ENCODE results near the gene DPP10.

DNA sequence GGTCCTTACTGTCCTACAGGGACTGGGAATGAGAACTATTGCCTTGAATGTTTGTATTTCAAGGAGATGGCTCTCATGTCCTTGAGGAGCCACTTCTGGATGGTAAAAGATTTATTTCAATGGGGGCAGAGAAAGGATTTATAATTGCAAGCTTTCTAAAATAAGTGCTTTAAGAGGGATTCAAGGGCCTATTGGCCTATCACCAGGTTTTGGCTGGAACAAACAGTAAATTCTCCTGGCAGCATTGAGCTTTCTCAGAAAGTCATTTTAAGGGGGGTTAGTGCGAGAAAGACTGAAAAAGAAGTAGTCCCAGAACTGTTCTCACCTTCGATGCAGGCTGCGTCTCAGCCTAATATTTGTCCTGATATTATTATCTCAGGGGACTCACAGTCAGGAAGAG is 29.8 kb downstream of the DPP10 start:
- TF ChIP-seq, protein P1, sequence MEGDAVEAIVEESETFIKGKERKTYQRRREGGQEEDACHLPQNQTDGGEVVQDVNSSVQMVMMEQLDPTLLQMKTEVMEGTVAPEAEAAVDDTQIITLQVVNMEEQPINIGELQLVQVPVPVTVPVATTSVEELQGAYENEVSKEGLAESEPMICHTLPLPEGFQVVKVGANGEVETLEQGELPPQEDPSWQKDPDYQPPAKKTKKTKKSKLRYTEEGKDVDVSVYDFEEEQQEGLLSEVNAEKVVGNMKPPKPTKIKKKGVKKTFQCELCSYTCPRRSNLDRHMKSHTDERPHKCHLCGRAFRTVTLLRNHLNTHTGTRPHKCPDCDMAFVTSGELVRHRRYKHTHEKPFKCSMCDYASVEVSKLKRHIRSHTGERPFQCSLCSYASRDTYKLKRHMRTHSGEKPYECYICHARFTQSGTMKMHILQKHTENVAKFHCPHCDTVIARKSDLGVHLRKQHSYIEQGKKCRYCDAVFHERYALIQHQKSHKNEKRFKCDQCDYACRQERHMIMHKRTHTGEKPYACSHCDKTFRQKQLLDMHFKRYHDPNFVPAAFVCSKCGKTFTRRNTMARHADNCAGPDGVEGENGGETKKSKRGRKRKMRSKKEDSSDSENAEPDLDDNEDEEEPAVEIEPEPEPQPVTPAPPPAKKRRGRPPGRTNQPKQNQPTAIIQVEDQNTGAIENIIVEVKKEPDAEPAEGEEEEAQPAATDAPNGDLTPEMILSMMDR (IDR thresholded peaks at IDR 0.05): no peak
- TF ChIP-seq POLR2A (IDR thresholded peaks at IDR 0.05): no peak
